CD14-positive monocyte (primary cell): ENCODE results near the gene TAS1R3. TPM values are rescaled to one million over a fixed set of nuclear protein-coding genes. Genes with fewer than 3 reads are reported as not detected.

Experiments
- DNase-seq, 3 donors: peaks; one replicate each; pipeline ENCODE4 v3.0.0-alpha.2; 2011 to 2022
- H2AFZ ChIP-seq: 2 replicates; pipeline ENCODE4 v1.6.0; 2012; ENCODE audit warnings: mild to moderate bottlenecking, low read depth, low read length, inconsistent platforms; ENCODE audit not compliant: insufficient read depth, poor library complexity, severe bottlenecking
- H3K27ac ChIP-seq, 2 donors: 1 replicate in 1 of 2; 2 replicates in 1 of 2; pipeline ENCODE4 v1.5.1; 2012 to 2013; ENCODE audit warnings: low read length in 2 of 2, control low read depth in 1 of 2, inconsistent platforms in 1 of 2, low read depth in 1 of 2, mild to moderate bottlenecking in 1 of 2
- H3K27me3 ChIP-seq, 2 donors: one replicate each; pipeline versions ENCODE4 v1.6.0 to v1.6.1; 2011 to 2013; ENCODE audit warnings: low read length in 2 of 2; ENCODE audit not compliant: control insufficient read depth in 2 of 2, insufficient read depth in 2 of 2
- H3K36me3 ChIP-seq, 2 donors: replicated peaks in 1 of 2; 1 replicate in 1 of 2; 2 replicates in 1 of 2; pipeline versions ENCODE4 v1.5.1 to v1.6.1; 2012 to 2013; ENCODE audit warnings: low read length in 2 of 2, control low read depth in 1 of 2, inconsistent platforms in 1 of 2, mild to moderate bottlenecking in 1 of 2; ENCODE audit not compliant: insufficient read depth in 2 of 2, control insufficient read depth in 1 of 2
- H3K4me1 ChIP-seq, 2 donors: 1 replicate in 1 of 2; 2 replicates in 1 of 2; pipeline versions ENCODE4 v1.5.1 to v1.6.1; 2012 to 2013; ENCODE audit warnings: low read length in 2 of 2, control low read depth in 1 of 2, inconsistent platforms in 1 of 2, mild to moderate bottlenecking in 1 of 2, moderate library complexity in 1 of 2; ENCODE audit not compliant: insufficient read depth in 2 of 2, control insufficient read depth in 1 of 2
- H3K4me2 ChIP-seq: replicated peaks from 2 replicates; pipeline ENCODE3; 2012; ENCODE audit warnings: low read length, moderate library complexity, mild to moderate bottlenecking; ENCODE audit not compliant: poor library complexity, severe bottlenecking; ENCODE audit errors: extremely low read depth
- H3K4me3 ChIP-seq, 3 experiments: fragments of 200-600 bp in 1 of 3; sonication (generic) in 1 of 3; replicated peaks in 1 of 3; 1 replicate in 2 of 3; 2 replicates in 1 of 3; pipeline ENCODE4 v1.5.1; 2011 to 2013; ENCODE audit warnings: low read length in 3 of 3, mild to moderate bottlenecking in 3 of 3, control low read depth in 2 of 3, low read depth in 2 of 3, inconsistent platforms in 1 of 3, moderate library complexity in 1 of 3
- H3K79me2 ChIP-seq: 2 replicates; pipeline ENCODE4 v1.6.0; 2012; ENCODE audit warnings: mild to moderate bottlenecking, control low read depth, inconsistent platforms, low read length, moderate library complexity; ENCODE audit not compliant: insufficient read depth
- H3K9ac ChIP-seq: 2 replicates; pipeline ENCODE4 v1.6.0; 2017; ENCODE audit warnings: low read length, mild to moderate bottlenecking; ENCODE audit not compliant: insufficient read depth, poor library complexity, severe bottlenecking
- H3K9me3 ChIP-seq, 2 donors: replicated peaks in 1 of 2; 1 replicate in 1 of 2; 2 replicates in 1 of 2; pipeline versions ENCODE4 v1.5.1 to v1.6.1; 2012 to 2013; ENCODE audit warnings: low read length in 2 of 2, control low read depth in 1 of 2; ENCODE audit not compliant: control insufficient read depth in 1 of 2, insufficient read depth in 1 of 2
- H4K20me1 ChIP-seq: 2 replicates; pipeline ENCODE4 v1.6.0; 2012; ENCODE audit warnings: mild to moderate bottlenecking, low read length, control low read depth, moderate library complexity; ENCODE audit not compliant: insufficient read depth
- H3K27ac Mint-ChIP-seq, 7 donors: one replicate each; pipeline ENCODE4 v1.8.0; 2020; ENCODE audit warnings: mild to moderate bottlenecking in 7 of 7, mixed read lengths in 7 of 7, moderate library complexity in 6 of 7, inconsistent platforms in 2 of 7
- H3K27me3 Mint-ChIP-seq, 3 donors: one replicate each; pipeline ENCODE4 v1.8.0; 2021 to 2022; ENCODE audit warnings: low read depth in 3 of 3, mild to moderate bottlenecking in 3 of 3, mixed read lengths in 3 of 3, moderate library complexity in 3 of 3, inconsistent platforms in 1 of 3
- H3K36me3 Mint-ChIP-seq, 2 donors: one replicate each; pipeline ENCODE4 v1.8.0; 2020; ENCODE audit warnings: mixed read lengths in 2 of 2, inconsistent platforms in 1 of 2, mild to moderate bottlenecking in 1 of 2
- H3K4me1 Mint-ChIP-seq: one replicate; pipeline ENCODE4 v1.8.0; 2020; ENCODE audit warnings: mild to moderate bottlenecking, mixed read lengths
- H3K4me3 Mint-ChIP-seq, 2 donors: one replicate each; pipeline ENCODE4 v1.8.0; 2020; ENCODE audit warnings: mild to moderate bottlenecking in 2 of 2, mixed read lengths in 2 of 2, moderate library complexity in 1 of 2
- H3K9me3 Mint-ChIP-seq, 7 donors: one replicate each; pipeline ENCODE4 v1.8.0; 2020 to 2022; ENCODE audit warnings: mixed read lengths in 7 of 7, mild to moderate bottlenecking in 6 of 7, moderate library complexity in 6 of 7, inconsistent platforms in 2 of 7
- WGBS: methylation state at CpG from one replicate; pipeline ENCODE4 v1.1.5; 2013; ENCODE audit warnings: missing lambda C conversion rate; ENCODE audit not compliant: insufficient coverage; 5-methylcytosine and 5-hydroxymethylcytosine counted together
- intact Hi-C, 2 donors: fragments of 100-400 bp; cut with micrococcal nuclease; formaldehyde crosslinking; loops; one replicate each; pipeline versions ENCODE4 v1.15.0 to v1.15.1; 2023
- polyA plus RNA-seq, 3 donors: library from polyadenylated mRNA; depleted of rRNA in 1 of 3; unstranded in 2 of 3; stranded (reverse) in 1 of 3; fragments of 300-500 nt in 2 of 3; fragments of >200 nt in 1 of 3; fragmentation: Illumina TruSeq in 2 of 3; gene quantifications; 1 replicate in 2 of 3; 2 replicates in 1 of 3; pipeline ENCODE4 v1.2.3, GENCODE V29; 2012 to 2021
- TF ChIP-seq, protein P1 (sequence below): fragments of 200-600 bp; IDR thresholded peaks from one replicate; pipeline ENCODE4 v1.8.0; 2022; ENCODE audit warnings: antibody characterized with exemption, mild to moderate bottlenecking

TAS1R3 gene
- polyA plus RNA-seq, 3 donors = 0.45 TPM; not detected in 2

DNA sequence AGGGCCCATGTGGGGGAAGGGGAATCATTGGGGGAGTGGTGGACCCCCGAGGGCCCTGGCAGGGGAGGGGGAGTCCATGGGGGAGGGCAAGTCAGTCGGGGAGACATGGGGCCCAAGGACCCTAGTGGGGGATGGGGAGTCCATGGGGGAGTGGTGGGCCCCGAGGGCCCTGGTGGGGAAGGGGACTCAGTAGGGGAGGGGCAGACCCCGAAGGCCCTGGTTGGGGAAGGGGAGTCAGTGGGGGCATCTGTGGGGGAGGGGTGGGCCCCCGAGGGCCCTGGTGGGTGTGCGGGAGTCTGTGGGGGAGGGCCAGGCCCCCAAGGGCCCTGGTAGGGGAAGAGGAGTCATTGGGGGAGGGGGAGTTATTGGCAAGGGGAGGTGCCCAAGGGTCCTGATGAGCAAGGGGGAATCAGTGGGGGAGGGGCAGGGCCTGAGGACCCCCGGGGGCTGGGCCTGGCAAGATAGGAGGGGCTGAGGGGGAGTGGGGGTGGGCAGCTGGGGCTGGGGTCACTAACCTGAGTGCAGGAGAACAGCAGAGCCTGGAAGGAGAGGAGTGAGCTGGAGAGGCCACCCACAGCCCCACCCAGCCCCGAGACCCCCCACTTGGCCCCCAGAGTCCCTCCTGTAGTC is 25.2 kb downstream of the TAS1R3 start:
- 64% methylated on average over 2 of the region's 8 CpGs for WGBS

DNA sequence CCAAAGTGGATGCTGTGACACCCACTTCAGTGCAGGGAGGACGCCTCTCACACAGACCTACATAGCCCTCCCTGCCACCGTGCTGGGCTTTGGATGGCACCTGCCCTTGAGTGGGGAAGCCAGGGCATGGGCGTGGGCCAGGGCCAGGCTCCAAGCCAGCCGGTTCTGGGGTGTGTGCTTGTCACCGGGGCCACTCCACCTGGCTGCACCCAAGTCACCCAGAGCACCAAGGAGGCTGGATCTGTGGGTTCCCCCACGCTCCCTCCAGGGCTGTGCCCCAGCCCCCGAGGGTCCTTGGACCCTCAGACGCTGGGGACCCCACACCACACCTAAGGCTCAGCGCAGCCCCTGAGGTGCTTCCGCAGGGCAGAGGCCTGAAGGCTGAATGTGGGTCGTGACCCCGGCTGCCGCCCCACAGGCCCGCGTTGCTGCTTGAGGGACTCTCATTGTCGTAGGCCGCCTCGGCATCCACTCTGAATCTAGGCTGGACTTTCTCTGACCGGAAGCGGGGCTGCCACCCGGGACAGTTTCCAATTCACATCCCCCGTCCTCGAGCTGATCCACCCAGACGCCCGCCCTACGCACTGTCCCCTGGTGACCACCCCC is 25.8 kb downstream of the TAS1R3 start:
- H3K9ac ChIP-seq = no peak overlapping the region
- Mint-ChIP-seq H3K4me1 (peaks cover 5% of the 10 kb centered on the region), H3K27ac (no peak overlapping the region), H3K4me3 (peak overlapping the region in 1 of 2 donors; percentile 37), H3K27me3 (peaks cover 69 to 99% (median 75%) of the 10 kb centered on the region in 3 donors), H3K36me3 (peaks cover 0 to 6% of the 10 kb centered on the region in 2 donors), H3K9me3 (peaks cover 0 to 10% (median 7%) of the 10 kb centered on the region in 7 donors)
- H3K27me3 ChIP-seq = peaks cover 11 to 82% of the 10 kb centered on the region in 2 donors
- H3K36me3 ChIP-seq = no peaks in the 10 kb centered on the region
- H2AFZ ChIP-seq = no peak overlapping the region
- intact Hi-C loops = no loop called here
- H4K20me1 ChIP-seq = peaks cover under 1% of the 10 kb centered on the region
- H3K9me3 ChIP-seq = no peaks in the 10 kb centered on the region
- TF ChIP-seq, protein P1, sequence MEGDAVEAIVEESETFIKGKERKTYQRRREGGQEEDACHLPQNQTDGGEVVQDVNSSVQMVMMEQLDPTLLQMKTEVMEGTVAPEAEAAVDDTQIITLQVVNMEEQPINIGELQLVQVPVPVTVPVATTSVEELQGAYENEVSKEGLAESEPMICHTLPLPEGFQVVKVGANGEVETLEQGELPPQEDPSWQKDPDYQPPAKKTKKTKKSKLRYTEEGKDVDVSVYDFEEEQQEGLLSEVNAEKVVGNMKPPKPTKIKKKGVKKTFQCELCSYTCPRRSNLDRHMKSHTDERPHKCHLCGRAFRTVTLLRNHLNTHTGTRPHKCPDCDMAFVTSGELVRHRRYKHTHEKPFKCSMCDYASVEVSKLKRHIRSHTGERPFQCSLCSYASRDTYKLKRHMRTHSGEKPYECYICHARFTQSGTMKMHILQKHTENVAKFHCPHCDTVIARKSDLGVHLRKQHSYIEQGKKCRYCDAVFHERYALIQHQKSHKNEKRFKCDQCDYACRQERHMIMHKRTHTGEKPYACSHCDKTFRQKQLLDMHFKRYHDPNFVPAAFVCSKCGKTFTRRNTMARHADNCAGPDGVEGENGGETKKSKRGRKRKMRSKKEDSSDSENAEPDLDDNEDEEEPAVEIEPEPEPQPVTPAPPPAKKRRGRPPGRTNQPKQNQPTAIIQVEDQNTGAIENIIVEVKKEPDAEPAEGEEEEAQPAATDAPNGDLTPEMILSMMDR = no peak
- WGBS = 77% methylated on average over 22 of the region's 26 CpGs
- no peak overlapping the region for H3K27ac ChIP-seq
- no peak overlapping the region for H3K4me2 ChIP-seq
- H3K79me2 ChIP-seq = no peaks in the 10 kb centered on the region
- no peak for DNase-seq
- H3K4me3 ChIP-seq = no peak overlapping the region
- H3K4me1 ChIP-seq = no peaks in the 10 kb centered on the region

More for the DNA sequence above, 25.2 kb downstream of the TAS1R3 start:
- Mint-ChIP-seq H3K36me3 (peaks cover 0 to 6% of the 10 kb centered on the region in 2 donors), H3K27me3 (peaks cover 68 to 99% (median 74%) of the 10 kb centered on the region in 3 donors), H3K4me3 (no peak overlapping the region), H3K4me1 (peaks cover 4% of the 10 kb centered on the region), H3K9me3 (peaks cover 0 to 10% (median 7%) of the 10 kb centered on the region in 7 donors), H3K27ac (no peak overlapping the region)
- Histone ChIP-seq H2AFZ (no peak overlapping the region), H3K36me3 (no peaks in the 10 kb centered on the region), H3K4me1 (no peaks in the 10 kb centered on the region), H3K9ac (no peak overlapping the region), H3K79me2 (no peaks in the 10 kb centered on the region), H3K9me3 (no peaks in the 10 kb centered on the region), H3K27me3 (peaks cover 11 to 81% of the 10 kb centered on the region in 2 donors), H4K20me1 (peaks cover 2% of the 10 kb centered on the region), H3K4me3 (no peak overlapping the region), H3K4me2 (no peak overlapping the region), H3K27ac (no peak overlapping the region)
- no peak for DNase-seq
- TF ChIP-seq, protein P1 = no peak
- intact Hi-C loops = no loop called here
